GM21360 (cell line): ENCODE results near the gene UNC45B.
"Not testable (repeated sequence)": the region's sequence is repeated elsewhere in the genome, so short reads cannot be mapped to it uniquely, and the experiment has no call there.

Experiments
- ATAC-seq: cut with Tn5 transposase; IDR thresholded peaks from one replicate; pipeline ENCODE4 v1.9.1; 2021; ENCODE audit warnings: mild to moderate bottlenecking, moderate library complexity; ENCODE audit not compliant: unreplicated experiment

Gene UNC45B

DNA sequence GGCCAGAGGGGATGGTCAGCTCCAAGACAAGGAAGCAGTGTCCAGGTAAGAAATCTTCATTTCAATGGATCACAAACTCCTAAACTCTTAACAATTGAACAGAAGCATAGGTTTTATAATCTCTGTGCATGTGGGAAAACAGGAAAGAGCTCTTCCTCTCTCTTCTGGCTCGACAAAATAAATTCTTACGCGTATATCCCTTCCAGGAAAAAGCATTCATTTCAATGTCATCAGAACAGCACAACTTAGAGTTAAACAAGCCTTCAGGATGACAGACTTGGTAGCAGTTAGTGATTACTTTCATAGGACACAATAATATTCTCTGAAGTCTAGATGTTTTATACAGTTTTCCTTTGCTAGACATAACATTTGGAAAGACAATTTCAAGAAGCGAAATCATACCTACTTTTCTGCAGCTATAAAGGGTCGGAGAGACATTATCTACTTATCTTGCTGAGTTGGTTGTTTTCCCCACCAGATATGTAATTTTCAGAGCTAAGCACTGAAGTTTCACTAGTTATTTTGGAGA, 65.9 kb downstream of the UNC45B start:
- ATAC-seq: no peak

DNA sequence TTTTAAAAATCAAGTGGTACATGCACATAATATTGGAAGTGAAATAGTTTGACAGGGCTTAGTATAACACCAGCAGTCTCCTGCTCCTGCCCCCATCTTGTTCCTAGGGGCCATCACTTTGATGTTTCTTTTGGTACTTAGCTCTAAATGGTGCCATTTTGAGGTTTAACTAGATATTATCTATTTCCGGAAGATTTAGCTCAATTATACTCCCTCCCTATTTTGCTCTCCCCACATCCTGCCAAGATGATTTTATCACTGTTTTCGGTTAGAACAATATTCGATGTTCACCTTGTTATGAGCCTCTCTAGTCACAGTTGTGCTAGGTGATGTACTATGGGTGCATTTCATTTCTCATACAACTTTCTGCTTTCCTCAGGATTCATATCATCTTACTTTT, 66.6 kb downstream of the UNC45B start:
- ATAC-seq: no peak

DNA sequence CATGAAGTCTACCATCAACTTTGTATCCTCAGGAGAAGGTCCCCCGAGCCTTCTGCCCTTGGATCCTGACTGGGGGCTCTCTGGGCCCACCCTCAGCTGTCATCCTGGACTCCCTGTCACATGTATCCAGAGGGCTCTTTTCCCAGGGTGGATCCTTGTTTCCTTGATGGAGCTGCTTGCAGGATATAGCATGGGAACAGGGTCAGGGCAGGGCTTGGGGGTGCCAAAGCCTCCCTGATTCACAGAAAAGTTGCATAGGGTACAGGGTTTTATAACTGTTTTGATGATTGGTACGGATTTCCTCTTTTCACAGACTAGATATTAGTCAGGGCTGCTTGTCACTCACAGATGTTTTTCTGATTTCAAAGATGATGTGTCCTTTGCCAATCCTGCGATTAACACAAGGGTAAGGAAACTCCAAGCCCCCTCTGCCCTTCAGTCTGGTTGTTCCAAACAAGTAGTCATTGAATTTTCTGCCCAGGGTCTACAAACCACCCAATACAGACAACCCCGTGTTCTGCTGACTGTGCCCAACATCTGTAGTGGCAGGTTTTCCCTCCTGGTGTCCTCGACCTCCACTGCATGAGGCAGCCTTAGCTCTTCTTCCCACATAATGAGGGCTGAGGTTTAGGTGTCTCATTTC, 67.1 kb downstream of the UNC45B start:
- no peak for ATAC-seq

DNA sequence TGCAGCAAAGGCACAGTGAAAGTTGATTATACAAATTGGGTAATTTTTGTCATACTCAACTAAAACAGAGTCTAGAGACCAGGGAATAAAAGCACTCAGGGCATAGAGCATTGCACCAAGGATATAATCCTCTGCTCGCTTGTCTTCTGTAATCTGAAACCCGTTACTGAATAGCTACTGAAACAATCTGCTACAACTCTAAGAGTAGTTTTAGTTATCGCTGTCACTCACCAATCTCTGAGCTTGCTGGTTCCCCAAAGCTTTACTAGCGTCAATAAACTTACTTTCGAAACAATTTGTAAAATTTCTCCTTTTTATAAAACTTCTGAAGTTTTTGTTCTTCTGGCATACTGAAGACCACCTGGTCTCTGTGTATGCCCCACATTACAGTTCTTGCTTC, 69.5 kb downstream of the UNC45B start:
- no peak for ATAC-seq

DNA sequence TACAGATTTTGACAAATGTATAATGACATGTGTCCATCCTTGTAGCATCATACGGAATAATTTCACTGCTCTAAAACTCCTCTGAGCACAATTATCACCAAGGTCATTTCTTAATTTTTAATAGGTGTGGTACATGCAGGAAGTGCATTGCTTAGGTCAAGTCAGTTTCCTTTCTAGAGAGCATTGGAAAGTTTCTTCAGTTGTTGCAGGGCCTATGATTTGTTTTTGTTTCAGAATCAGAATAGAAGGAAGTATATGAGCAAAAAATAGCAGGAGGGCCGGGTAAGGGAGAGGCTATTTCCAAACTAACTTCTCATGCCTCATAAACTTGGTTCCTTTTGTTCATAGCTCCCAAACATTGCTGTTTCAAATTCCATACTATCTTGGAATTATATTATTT, 71.3 kb downstream of the UNC45B start:
- no peak for ATAC-seq

DNA sequence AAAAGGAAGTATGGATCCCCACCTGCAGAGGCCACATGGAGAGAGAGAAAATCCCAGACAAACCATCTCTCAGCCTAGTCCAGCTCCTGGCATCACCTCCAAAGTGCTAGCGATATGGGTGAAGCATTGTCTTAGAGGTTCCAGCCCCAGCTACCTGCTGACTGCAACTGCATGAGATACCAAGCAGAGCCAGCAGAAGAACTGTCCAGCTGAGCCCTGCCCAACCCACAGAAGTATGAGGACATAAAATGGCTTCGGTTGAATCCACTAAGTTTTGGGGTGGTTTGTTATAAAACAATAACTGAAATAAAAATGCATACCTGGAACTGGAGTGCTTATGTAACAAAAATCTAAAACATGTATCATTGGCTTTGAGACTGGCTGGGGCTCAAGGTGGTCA, 74.8 kb downstream of the UNC45B start:
- ATAC-seq: no peak

DNA sequence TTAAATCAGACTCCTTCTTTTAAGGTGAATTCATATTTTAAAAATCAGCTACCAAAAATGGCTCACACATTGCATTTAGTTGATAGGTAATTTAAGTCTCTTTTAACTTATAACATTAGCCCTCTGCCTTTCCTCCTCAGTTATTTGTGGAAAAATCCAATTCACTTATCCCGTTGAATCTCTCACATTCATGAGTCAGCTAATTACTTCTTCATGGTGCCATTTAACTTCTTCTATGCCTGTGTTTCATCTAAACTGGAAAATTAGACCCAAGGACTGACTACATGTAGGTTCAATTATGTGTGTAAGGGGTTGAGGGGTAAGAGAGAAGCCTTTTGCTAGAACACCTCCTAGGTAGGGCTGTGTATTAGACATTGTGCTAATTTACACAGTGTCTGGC, 76.8 kb downstream of the UNC45B start:
- no peak for ATAC-seq

DNA sequence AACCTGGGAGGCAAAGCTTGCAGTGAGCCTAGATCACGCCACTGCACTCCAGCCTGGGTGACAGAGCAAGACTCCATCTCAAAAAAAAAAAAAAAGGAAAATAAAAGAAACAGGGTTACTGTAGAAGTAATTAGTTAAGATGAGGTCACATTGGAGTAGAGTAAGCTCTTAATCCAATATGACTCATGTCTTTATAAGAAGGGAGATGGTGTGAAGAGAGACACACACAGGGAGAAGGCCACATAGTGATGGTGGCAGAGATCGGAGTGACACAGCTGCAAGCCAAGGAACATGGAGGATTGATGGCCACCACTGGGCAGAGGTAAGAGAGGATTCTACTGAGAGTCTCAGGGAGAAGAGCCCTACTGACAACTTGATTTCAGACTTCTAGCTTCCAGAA, 79.9 kb downstream of the UNC45B start:
- no peak for ATAC-seq

DNA sequence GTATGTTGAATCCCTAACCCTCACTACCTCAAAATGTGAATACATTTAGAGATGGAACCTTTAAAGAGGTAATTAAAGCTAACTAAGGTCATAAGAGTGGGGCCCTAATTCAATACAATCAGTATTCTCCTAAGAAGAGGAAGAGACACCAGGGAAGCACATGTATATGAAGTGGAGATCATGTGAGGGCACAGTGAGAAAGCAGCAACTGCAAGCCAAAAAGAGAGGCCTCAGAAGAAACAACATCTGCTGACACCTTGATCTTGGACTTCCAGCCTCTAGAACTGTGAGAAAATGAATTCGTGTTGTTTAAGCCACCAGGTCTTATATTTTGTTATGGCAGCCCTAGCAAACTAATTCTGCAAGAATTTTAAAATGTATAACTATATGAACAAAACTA, 82.0 kb downstream of the UNC45B start:
- ATAC-seq: no peak

DNA sequence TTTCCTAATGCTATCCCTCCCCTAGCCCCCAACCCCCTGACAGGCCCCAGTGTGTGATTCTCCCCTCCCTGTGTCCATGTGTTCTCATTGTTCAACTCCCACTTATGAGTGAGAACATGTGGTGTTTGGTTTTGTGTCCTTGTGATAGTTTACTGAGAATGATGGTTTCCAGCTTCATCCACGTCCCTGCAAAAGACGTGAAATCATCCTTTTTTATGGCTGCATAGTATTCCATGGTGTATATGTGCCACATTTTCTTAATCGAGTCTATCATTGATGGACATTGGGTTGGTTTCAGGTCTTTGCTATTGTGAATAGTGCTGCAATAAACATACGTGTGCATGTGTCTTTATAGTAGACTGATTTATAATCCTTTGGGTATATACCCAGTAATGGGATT, 86.7 kb downstream of the UNC45B start:
- not testable (repeated sequence) for ATAC-seq

DNA sequence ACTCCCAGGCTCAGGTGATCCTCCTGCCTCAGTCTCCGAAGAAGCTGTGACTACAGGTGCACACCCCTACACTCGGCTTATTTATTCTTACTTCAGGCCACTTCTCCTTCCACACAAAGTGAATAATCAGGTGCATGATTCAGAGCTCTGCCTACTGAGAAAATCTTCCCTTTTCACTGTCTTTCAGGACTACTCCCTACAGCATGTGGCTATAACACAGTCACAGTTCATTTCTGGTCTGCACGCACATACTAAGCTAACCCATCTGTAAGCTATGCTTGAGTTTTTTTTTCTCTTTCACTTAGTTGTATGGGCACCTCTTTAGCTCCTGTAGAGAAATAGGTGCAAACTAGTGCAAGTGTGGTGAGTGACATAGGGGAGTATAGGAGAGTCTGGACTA, 87.7 kb downstream of the UNC45B start:
- ATAC-seq: no peak

DNA sequence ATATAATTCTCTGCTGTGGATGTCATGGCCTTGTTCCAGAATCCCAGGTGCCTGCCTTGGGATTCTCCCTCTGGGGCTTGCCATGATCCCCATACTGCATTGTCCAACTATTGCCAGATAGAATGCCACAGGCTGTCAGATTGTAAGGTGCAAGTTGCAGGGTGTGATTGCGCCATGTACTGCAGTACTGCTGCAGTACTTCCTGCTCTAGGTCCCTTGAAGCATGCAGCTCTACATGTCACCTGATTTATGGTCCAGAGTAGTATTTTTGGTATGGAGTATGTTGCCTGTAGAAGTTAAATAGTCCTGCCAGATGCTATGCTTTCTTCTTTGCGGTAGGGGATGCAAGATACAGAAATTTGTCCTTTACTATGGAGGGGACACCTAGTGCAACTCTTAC, 88.3 kb downstream of the UNC45B start:
- ATAC-seq: no peak

DNA sequence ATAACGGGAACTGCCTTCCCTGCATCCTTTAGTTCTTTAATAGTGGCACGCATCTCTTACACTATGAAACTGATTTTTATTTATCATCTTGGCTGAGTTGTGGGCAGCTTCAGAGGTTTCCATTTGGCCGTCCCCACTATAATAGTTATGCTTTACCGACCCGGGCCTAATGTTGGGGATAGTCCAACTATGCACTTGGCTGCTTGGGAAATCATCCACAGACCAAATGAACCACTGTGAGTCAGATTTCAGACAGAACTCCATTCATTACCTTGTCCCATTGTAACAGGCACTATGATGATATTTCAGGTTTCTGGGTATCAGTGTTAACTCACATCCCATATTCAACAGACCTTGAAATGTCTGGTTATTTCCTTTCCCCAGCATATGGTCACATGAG, 89.2 kb downstream of the UNC45B start:
- ATAC-seq: no peak

DNA sequence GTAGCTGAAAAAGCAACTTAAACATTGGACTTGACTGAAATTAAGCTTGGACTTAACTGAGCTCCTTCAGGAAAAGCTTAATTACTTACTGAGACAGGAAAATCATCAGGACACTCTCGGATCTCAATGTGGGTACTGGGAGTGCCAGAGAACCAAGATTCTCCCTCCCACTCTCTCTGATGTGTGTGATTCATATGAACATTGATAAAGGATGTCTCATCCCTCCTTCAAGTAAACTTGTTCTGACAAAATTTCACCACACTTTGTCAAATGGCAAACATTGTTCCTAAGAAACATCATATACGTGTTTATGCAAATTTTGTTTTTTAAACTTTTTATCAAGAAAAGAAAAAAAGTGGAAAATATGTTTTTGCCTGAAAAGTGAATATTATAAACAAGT, 91.2 kb downstream of the UNC45B start:
- ATAC-seq: no peak
